HCT116 (cell line): ENCODE results near the gene CRTC1.

Source experiments
- CTCF ChIP-seq, 3 experiments: fragments of 200-600 bp in 1 of 3; sonication (generic) in 1 of 3; IDR thresholded peaks in 2 of 3; conservative IDR thresholded peaks in 1 of 3; 2 replicates each; pipeline ENCODE4 v1.5.1; 2012 to 2017; ENCODE audit warnings: low read depth in 2 of 3, low read length in 2 of 3, antibody characterized with exemption in 1 of 3, borderline replicate concordance in 1 of 3, control low read depth in 1 of 3, mild to moderate bottlenecking in 1 of 3, mixed read lengths in 1 of 3, mixed run types in 1 of 3, moderate library complexity in 1 of 3; ENCODE audit not compliant: insufficient read depth in 1 of 3
- EGR1 ChIP-seq: IDR thresholded peaks from 2 replicates; pipeline ENCODE4 v1.6.1; 2012; ENCODE audit warnings: low read depth
- POLR2A ChIP-seq: IDR thresholded peaks from 2 replicates; pipeline ENCODE4 v1.7.0; 2011; ENCODE audit warnings: borderline replicate concordance; ENCODE audit not compliant: insufficient read depth, insufficient read length; ENCODE audit errors: extremely low read depth
- REST ChIP-seq: IDR thresholded peaks from 2 replicates; pipeline ENCODE4 v1.6.1; 2012; ENCODE audit warnings: low read depth
- SP1 ChIP-seq: IDR thresholded peaks from 2 replicates; pipeline ENCODE4 v1.6.1; 2012; ENCODE audit warnings: low read depth
- SRF ChIP-seq: IDR thresholded peaks from 2 replicates; pipeline ENCODE4 v1.6.1; 2012; ENCODE audit warnings: low read depth

- no peak for TF ChIP-seq REST
- TF ChIP-seq POLR2A: no peak
- no peak for TF ChIP-seq CTCF (IDR thresholded peaks at IDR 0.05 in 2 of 3, conservative IDR thresholded peaks at IDR 0.05 in 1 of 3; ENCODE audit: borderline replicate concordance in 1 of 3, insufficient read depth in 1 of 3, low read depth in 2 of 3, low read length in 2 of 3)
- no peak for TF ChIP-seq SRF
- no peak for TF ChIP-seq EGR1
- no peak for TF ChIP-seq SP1
These were observed 13.6 kb upstream of the CRTC1 start for GRCh38 chr19:18669883-18670282.
